A673 (cell line): ENCODE data around the gene KCND2.

Experiments
- EZH2 ChIP-seq: fragments of 200-600 bp; sonication (generic); IDR thresholded peaks from 2 replicates; pipeline ENCODE4 v1.6.1; 2017; ENCODE audit warnings: borderline replicate concordance, low read depth, mild to moderate bottlenecking, mixed read lengths, antibody characterized with exemption, low read length; ENCODE audit not compliant: poor library complexity, severe bottlenecking
- TF ChIP-seq, protein P1 (sequence below): fragments of 300-800, 200-600 bp; sonication (generic); conservative IDR thresholded peaks from 2 replicates; pipeline ENCODE4 v1.5.1; 2017; ENCODE audit warnings: low read depth, mild to moderate bottlenecking, antibody characterized with exemption, low read length, moderate library complexity, mixed read lengths

DNA sequence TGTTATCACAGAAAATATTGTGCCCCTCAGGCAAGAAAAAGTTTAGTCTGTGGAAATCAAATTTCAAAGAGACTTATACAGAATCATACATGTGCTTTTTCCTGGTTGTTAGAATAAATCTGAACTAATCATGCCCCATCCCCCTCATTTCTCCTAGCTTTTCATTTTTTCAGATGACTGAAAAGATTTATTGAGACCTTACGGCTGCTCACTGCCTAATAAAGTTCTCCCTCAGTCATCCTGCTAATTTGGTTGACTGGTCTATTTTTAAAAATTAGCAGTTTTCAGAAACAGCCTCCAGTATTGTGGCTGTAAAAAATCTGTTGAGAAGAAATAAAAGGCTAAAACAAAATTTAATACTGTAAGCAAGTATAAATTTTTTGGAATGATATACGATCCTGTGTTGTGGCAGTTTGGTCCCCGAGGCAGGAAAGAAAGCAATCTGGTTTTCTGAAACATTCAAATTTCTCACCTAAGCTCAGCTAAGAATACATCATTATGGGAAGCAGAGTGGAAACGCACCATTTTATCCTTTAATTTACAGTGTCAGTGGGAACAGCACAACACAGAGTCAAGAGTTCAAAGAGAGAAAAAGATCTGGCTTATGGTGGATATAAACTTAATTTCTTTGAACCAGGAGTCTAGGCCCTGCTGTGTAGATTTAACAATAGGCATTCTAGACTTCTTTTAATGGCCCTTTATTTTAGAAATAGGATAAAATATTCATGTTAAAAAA lies 144.4 kb downstream of the KCND2 start:
- TF ChIP-seq, protein P1, sequence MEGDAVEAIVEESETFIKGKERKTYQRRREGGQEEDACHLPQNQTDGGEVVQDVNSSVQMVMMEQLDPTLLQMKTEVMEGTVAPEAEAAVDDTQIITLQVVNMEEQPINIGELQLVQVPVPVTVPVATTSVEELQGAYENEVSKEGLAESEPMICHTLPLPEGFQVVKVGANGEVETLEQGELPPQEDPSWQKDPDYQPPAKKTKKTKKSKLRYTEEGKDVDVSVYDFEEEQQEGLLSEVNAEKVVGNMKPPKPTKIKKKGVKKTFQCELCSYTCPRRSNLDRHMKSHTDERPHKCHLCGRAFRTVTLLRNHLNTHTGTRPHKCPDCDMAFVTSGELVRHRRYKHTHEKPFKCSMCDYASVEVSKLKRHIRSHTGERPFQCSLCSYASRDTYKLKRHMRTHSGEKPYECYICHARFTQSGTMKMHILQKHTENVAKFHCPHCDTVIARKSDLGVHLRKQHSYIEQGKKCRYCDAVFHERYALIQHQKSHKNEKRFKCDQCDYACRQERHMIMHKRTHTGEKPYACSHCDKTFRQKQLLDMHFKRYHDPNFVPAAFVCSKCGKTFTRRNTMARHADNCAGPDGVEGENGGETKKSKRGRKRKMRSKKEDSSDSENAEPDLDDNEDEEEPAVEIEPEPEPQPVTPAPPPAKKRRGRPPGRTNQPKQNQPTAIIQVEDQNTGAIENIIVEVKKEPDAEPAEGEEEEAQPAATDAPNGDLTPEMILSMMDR, result no peak
- TF ChIP-seq EZH2, result no peak
